Mammary microvascular endothelial cell (primary cell): ENCODE measurements around the gene MYH9. TPM values are rescaled to one million over a fixed set of nuclear protein-coding genes. Genes with fewer than 3 reads are reported as not detected.

Source experiments
- total RNA-seq: library from RNA; depleted of rRNA; stranded (reverse); fragments of >200 nt; gene quantifications from 2 replicates; pipeline ENCODE4 v1.2.3, GENCODE V29; 2015

MYH9 gene
- total RNA-seq, result 1,070 and 1,081 TPM in 2 replicates

GRCh38 chr22:36387959-36388726, at the start of gene MYH9:
Gene MYH9 (minus strand): TSS chr22:36387967. CDS start chr22:36349236, 38,731 bp downstream.

GRCh38 chr22:36252754-36253522, 134.8 kb downstream of the MYH9 start, which contains the start of gene APOL1:
Gene APOL1 (plus strand): TSS chr22:36253133. CDS start chr22:36254956, 1,823 bp downstream.

GRCh38 chr22:36239401-36240171, 148.2 kb downstream of the MYH9 start, which contains the start of gene APOL2:
Gene APOL2 (minus strand): TSS chr22:36239527. CDS start chr22:36233162, 6,365 bp downstream.

Other genes starting within 250 kb of the MYH9 start
- 115 and 119 TPM in 2 replicates for gene APOL3, start 227.2 kb downstream of the MYH9 start, total RNA-seq
- gene APOL4, start 186.2 kb downstream of the MYH9 start, total RNA-seq, result 1.1 and 3.3 TPM in 2 replicates
- 67.9 and 68.1 TPM in 2 replicates for gene APOL2, start 148.4 kb downstream of the MYH9 start, total RNA-seq
- gene APOL1, start 134.8 kb downstream of the MYH9 start, total RNA-seq, result 39.6 and 40.8 TPM in 2 replicates
- gene TXN2, start 93.7 kb upstream of the MYH9 start, total RNA-seq, result 94.2 and 97.7 TPM in 2 replicates
- gene FOXRED2, start 119.1 kb upstream of the MYH9 start, total RNA-seq, result 11.0 and 15.7 TPM in 2 replicates
- 364 and 411 TPM in 2 replicates for gene EIF3D, start 141.2 kb upstream of the MYH9 start, total RNA-seq